ENCODE results near the gene CACHD1. TPM values are rescaled to one million over a fixed set of nuclear protein-coding genes. Genes with fewer than 3 reads are reported as not detected.

The CACHD1 gene
- total RNA-seq, 1 experiment from 2014 or later = 29.9 TPM

DNA sequence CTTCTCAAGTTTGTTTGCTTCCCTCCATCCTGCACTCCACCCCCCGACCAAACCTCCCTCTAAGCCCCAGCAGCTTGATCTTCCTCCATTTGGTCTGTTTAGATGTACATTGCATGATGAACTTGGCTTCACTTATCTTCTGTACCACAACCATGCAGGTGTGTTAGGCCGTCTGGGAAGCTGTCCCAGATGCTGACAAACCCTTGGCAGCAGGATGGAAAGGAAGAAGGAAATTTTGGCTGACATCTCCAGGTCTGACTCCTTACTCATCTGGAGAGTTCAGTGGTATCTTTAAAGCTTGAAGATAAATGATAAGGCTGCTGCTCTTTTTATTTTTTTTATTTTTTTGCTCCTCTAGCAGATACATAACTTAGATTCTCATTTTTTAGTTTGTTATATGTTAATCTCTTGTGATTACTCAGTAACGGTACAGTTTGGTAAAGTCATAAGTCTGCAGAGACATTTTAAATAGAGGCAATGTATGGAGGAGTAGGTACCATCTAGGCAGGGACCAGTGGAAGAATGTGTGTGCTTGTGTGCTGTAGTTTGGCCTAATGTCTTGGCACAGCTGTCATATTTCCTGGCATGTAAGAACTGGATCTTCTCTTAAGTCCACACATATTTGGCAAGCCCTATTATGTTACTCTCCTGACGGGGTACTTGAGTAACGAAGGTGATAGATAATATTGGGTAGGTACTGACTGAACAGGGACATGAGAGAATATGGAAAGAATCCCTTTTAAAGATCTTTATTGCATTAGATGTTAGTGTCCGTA, 79.7 kb downstream of the CACHD1 start:
- intact Hi-C loops (cut with micrococcal nuclease; ENCODE audit: unreplicated experiment) = no loop called here
- Histone ChIP-seq H3K4me1 (ENCODE audit: control insufficient read depth, insufficient read depth, low read length) (no peaks in the 10 kb centered on the region), H3K27ac (ENCODE audit: low read length) (no peak overlapping the region), H3K4me3 (ENCODE audit: low read depth in 2 of 2, low read length in 2 of 2) (no peak overlapping the region), H3K36me3 (ENCODE audit: control insufficient read depth, insufficient read depth, low read length) (no peaks in the 10 kb centered on the region), H3K27me3 (ENCODE audit: control insufficient read depth, insufficient read depth, low read length) (no peaks in the 10 kb centered on the region), H3K9me3 (ENCODE audit: control insufficient read depth, insufficient read depth, low read depth, low read length) (no peaks in the 10 kb centered on the region)
- ChIA-PET POLR2A (interaction anchor here (0.7 kb wide), 1 partner anchor 277 kb away, joined by 3 read pairs; no protein-coding TSS in a partner anchor), CTCF (no interaction called here)
- TF ChIP-seq POLR2AphosphoS5 (IDR thresholded peaks at IDR 0.05; ENCODE audit: low read depth, low read length) = no peak
- TF ChIP-seq SIN3A (IDR thresholded peaks at IDR 0.05; ENCODE audit: borderline replicate concordance, insufficient read depth, low read depth, low read length) = no peak
- no peak for TF ChIP-seq TCF7L2 (IDR thresholded peaks at IDR 0.05; ENCODE audit: low read depth, low read length)
- no peak for TF ChIP-seq CTCF (IDR thresholded peaks at IDR 0.05)
- TF ChIP-seq, protein P1, sequence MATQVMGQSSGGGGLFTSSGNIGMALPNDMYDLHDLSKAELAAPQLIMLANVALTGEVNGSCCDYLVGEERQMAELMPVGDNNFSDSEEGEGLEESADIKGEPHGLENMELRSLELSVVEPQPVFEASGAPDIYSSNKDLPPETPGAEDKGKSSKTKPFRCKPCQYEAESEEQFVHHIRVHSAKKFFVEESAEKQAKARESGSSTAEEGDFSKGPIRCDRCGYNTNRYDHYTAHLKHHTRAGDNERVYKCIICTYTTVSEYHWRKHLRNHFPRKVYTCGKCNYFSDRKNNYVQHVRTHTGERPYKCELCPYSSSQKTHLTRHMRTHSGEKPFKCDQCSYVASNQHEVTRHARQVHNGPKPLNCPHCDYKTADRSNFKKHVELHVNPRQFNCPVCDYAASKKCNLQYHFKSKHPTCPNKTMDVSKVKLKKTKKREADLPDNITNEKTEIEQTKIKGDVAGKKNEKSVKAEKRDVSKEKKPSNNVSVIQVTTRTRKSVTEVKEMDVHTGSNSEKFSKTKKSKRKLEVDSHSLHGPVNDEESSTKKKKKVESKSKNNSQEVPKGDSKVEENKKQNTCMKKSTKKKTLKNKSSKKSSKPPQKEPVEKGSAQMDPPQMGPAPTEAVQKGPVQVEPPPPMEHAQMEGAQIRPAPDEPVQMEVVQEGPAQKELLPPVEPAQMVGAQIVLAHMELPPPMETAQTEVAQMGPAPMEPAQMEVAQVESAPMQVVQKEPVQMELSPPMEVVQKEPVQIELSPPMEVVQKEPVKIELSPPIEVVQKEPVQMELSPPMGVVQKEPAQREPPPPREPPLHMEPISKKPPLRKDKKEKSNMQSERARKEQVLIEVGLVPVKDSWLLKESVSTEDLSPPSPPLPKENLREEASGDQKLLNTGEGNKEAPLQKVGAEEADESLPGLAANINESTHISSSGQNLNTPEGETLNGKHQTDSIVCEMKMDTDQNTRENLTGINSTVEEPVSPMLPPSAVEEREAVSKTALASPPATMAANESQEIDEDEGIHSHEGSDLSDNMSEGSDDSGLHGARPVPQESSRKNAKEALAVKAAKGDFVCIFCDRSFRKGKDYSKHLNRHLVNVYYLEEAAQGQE (IDR thresholded peaks at IDR 0.05; ENCODE audit: insufficient read depth in 1 of 2, low read depth in 2 of 2, low read length in 1 of 2) = no peak
- in situ Hi-C loops (cut with HindIII; ENCODE audit: low pct_unique_long_range_greater_than_20kb, low sequenced_read_pairs) = no loop called here
- no TSS peak for BruUV-seq (replicated peaks)
- DNase-seq (ENCODE audit: low read depth, low spot score) (no peak), ATAC-seq (no peak)

DNA sequence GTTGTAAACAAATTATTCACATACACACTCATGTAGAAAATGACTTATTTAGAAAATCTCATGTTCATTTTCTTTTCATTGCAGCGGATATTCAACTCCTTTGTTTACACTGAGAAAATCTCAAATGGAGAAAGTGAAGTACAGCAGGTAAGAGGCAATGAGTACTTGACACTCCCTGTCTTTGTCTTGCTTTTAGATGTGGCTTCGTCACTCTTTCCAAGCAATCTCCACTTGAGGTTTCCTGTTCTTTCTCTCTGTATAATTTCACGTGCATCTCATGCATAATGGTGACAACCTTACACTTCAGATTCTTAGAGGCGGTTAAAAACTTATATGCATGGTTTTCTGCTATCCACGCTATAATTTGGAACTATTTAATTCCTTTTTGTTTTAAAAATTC, 80.6 kb downstream of the CACHD1 start:
- DNase-seq (ENCODE audit: low read depth, low spot score) (no peak), ATAC-seq (no peak)
- Histone ChIP-seq H3K9me3 (ENCODE audit: control insufficient read depth, insufficient read depth, low read depth, low read length) (no peaks in the 10 kb centered on the region), H3K4me1 (ENCODE audit: control insufficient read depth, insufficient read depth, low read length) (no peaks in the 10 kb centered on the region), H3K27me3 (ENCODE audit: control insufficient read depth, insufficient read depth, low read length) (no peaks in the 10 kb centered on the region), H3K4me3 (ENCODE audit: low read depth in 2 of 2, low read length in 2 of 2) (no peak overlapping the region), H3K27ac (ENCODE audit: low read length) (no peak overlapping the region), H3K36me3 (ENCODE audit: control insufficient read depth, insufficient read depth, low read length) (no peaks in the 10 kb centered on the region)
- TF ChIP-seq POLR2AphosphoS5 (IDR thresholded peaks at IDR 0.05; ENCODE audit: low read depth, low read length) = no peak
- no peak for TF ChIP-seq TCF7L2 (IDR thresholded peaks at IDR 0.05; ENCODE audit: low read depth, low read length)
- TF ChIP-seq, protein P1 (IDR thresholded peaks at IDR 0.05; ENCODE audit: insufficient read depth in 1 of 2, low read depth in 2 of 2, low read length in 1 of 2) = no peak
- TF ChIP-seq SIN3A (IDR thresholded peaks at IDR 0.05; ENCODE audit: borderline replicate concordance, insufficient read depth, low read depth, low read length) = no peak
- no peak for TF ChIP-seq CTCF (IDR thresholded peaks at IDR 0.05)
- ChIA-PET CTCF (no interaction called here), POLR2A (no interaction called here)
- no TSS peak for BruUV-seq (replicated peaks)
- intact Hi-C loops (cut with micrococcal nuclease; ENCODE audit: unreplicated experiment) = no loop called here
- in situ Hi-C loops (cut with HindIII; ENCODE audit: low pct_unique_long_range_greater_than_20kb, low sequenced_read_pairs) = no loop called here
